Endothelial cell of umbilical vein (primary cell): ENCODE measurements around the gene SERINC1. TPM values are rescaled to one million over a fixed set of nuclear protein-coding genes. Genes with fewer than 3 reads are reported as not detected.
"Not testable (repeated sequence)": the region's sequence is repeated elsewhere in the genome, so short reads cannot be mapped to it uniquely, and the experiment has no call there.

Experiments used
- BruUV-seq: library from RNA; stranded (reverse); fragments of 400-500 nt; replicated peaks from 2 replicates; lab custom pipeline; 2021; lab: Mats Ljungman, UMichigan
- CTCF ChIA-PET: fragments of 300-600, 350-600 bp; sonication (Branson Sonifier 250); formaldehyde crosslinking; loops from one replicate; lab custom pipeline; 2021; ENCODE audit warnings: antibody characterized with exemption, inconsistent platforms; lab: Charles Lee
- POLR2A ChIA-PET: fragments of 300-600, 350-600 bp; sonication (Branson Sonifier 250); formaldehyde crosslinking; loops from one replicate; lab custom pipeline; 2021; ENCODE audit warnings: antibody characterized with exemption, inconsistent platforms; lab: Charles Lee
- DNase-seq: peaks from one replicate; pipeline ENCODE4 v3.0.0-alpha.2; 2011; ENCODE audit warnings: low read depth, low spot score
- FAIRE-seq: peaks from 2 replicates; lab custom pipeline; 2011; peaks lifted over from hg19 to GRCh38; lab: Jason Lieb, UNC
- H2AFZ ChIP-seq: 2 replicates; pipeline ENCODE4 v1.6.0; 2012; ENCODE audit warnings: low read depth, low read length, control low read depth, inconsistent platforms
- H3K27ac ChIP-seq: 2 replicates; pipeline ENCODE4 v1.5.1; 2011; ENCODE audit warnings: low read depth, mild to moderate bottlenecking, control low read depth, low read length, moderate library complexity; ENCODE audit not compliant: insufficient read depth
- H3K27me3 ChIP-seq, 2 experiments: 2 replicates each; pipeline versions ENCODE4 v1.6.0 to v1.6.1; 2011; ENCODE audit warnings: low read length in 2 of 2, mixed read lengths in 1 of 2; ENCODE audit not compliant: control insufficient read depth in 2 of 2, insufficient read depth in 2 of 2
- H3K36me3 ChIP-seq, 2 experiments: 2 replicates in 1 of 2; 3 replicates in 1 of 2; pipeline ENCODE4 v1.5.1; 2011; ENCODE audit warnings: low read length in 2 of 2, mild to moderate bottlenecking in 1 of 2, moderate library complexity in 1 of 2; ENCODE audit not compliant: control insufficient read depth in 2 of 2, insufficient read depth in 2 of 2; ENCODE audit errors: extremely low read depth in 1 of 2
- H3K4me1 ChIP-seq: 3 replicates; pipeline ENCODE4 v1.5.1; 2011; ENCODE audit warnings: mild to moderate bottlenecking, low read length; ENCODE audit not compliant: control insufficient read depth, insufficient read depth; ENCODE audit errors: extremely low read depth
- H3K4me2 ChIP-seq: 2 replicates; pipeline ENCODE4 v1.6.1; 2011; ENCODE audit warnings: low read length, control low read depth, mixed read lengths; ENCODE audit not compliant: insufficient read depth
- H3K4me3 ChIP-seq, 3 experiments: fragments of 200-600 bp in 1 of 3; sonication (generic), shearing (Covaris generic) in 1 of 3; replicated peaks in 1 of 3; 2 replicates each; pipeline ENCODE4 v1.5.1; 2011 to 2016; ENCODE audit warnings: control low read depth in 3 of 3, low read length in 3 of 3, mild to moderate bottlenecking in 2 of 3, inconsistent platforms in 1 of 3, low read depth in 1 of 3, moderate library complexity in 1 of 3; ENCODE audit not compliant: insufficient read depth in 1 of 3
- H3K79me2 ChIP-seq: 2 replicates; pipeline ENCODE4 v1.6.0; 2012; ENCODE audit warnings: low read length, inconsistent platforms; ENCODE audit not compliant: control insufficient read depth, insufficient read depth
- H3K9ac ChIP-seq: replicated peaks from 2 replicates; pipeline ENCODE3; 2011; ENCODE audit warnings: low read length, control low read depth; ENCODE audit not compliant: insufficient read depth; ENCODE audit errors: extremely low read depth
- H3K9me1 ChIP-seq: replicated peaks from 3 replicates; pipeline ENCODE4 v1.6.0; 2011; ENCODE audit warnings: mild to moderate bottlenecking, low read length; ENCODE audit not compliant: control insufficient read depth, insufficient read depth; ENCODE audit errors: extremely low read depth
- H3K9me3 ChIP-seq: replicated peaks from 2 replicates; pipeline ENCODE4 v1.5.1; 2012; ENCODE audit warnings: low read length, inconsistent platforms; ENCODE audit not compliant: control insufficient read depth, insufficient read depth
- H4K20me1 ChIP-seq: replicated peaks from 2 replicates; pipeline ENCODE3; 2011; ENCODE audit warnings: mild to moderate bottlenecking, low read length; ENCODE audit not compliant: control insufficient read depth, insufficient read depth; ENCODE audit errors: extremely low read depth
- CTCF ChIP-seq, 2 donors: IDR thresholded peaks; 1 replicate in 1 of 2; 2 replicates in 1 of 2; pipeline ENCODE4 v1.5.1; 2011; ENCODE audit warnings: low read length in 2 of 2, mild to moderate bottlenecking in 2 of 2, moderate library complexity in 2 of 2, control low read depth in 1 of 2, inconsistent platforms in 1 of 2, low read depth in 1 of 2; ENCODE audit not compliant: insufficient read depth in 1 of 2; ENCODE audit errors: extremely low read depth in 1 of 2
- EZH2 ChIP-seq: IDR thresholded peaks from 2 replicates; pipeline ENCODE4 v1.6.1; 2012; ENCODE audit warnings: borderline replicate concordance, low read depth, mild to moderate bottlenecking, moderate library complexity, low read length, inconsistent platforms; ENCODE audit not compliant: severe bottlenecking
- FOS ChIP-seq: IDR thresholded peaks from 2 replicates; pipeline ENCODE4 v1.6.1; 2011; ENCODE audit warnings: mild to moderate bottlenecking, low read length, moderate library complexity, borderline replicate concordance; ENCODE audit not compliant: insufficient read depth
- GATA2 ChIP-seq: IDR thresholded peaks from 2 replicates; pipeline ENCODE4 v1.7.0; 2011; ENCODE audit warnings: low read depth, mild to moderate bottlenecking, moderate library complexity, mixed read lengths, low read length; ENCODE audit not compliant: insufficient read length, insufficient read depth
- JUN ChIP-seq: IDR thresholded peaks from 2 replicates; pipeline ENCODE4 v1.6.1; 2011; ENCODE audit warnings: borderline replicate concordance, low read depth; ENCODE audit not compliant: insufficient read length, insufficient read depth
- MYC ChIP-seq: IDR thresholded peaks from one replicate; pipeline ENCODE4 v1.6.1; 2011; ENCODE audit warnings: mild to moderate bottlenecking, low read depth, low read length
- dilution Hi-C: fragments of 300-500 bp; cut with MboI; formaldehyde crosslinking; loops from one replicate; pipeline ENCODE4 v1.15.0; 2019; ENCODE audit warnings: low sequenced_read_pairs; ENCODE audit not compliant: extremely low pct_ligation_motif_present
- intact Hi-C: fragments of 100-400 bp; cut with micrococcal nuclease; formaldehyde crosslinking; loops from one replicate; pipeline ENCODE4 v1.10.0; 2022
- polyA plus RNA-seq, 4 experiments: library from polyadenylated mRNA; depleted of rRNA in 3 of 4; stranded (reverse) in 3 of 4; unstranded in 1 of 4; fragments of >200 nt; gene quantifications; 2 replicates each; pipeline versions ENCODE4 v1.2.1 to v1.2.3, GENCODE V29; 2011 to 2012; ENCODE audit warnings: missing spikeins in 1 of 4
- total RNA-seq: library from RNA; stranded (reverse); gene quantifications from 2 replicates; pipeline ENCODE4 v1.2.3, GENCODE V29; 2021
- TF ChIP-seq, protein P1 (sequence below): IDR thresholded peaks from 2 replicates; pipeline ENCODE4 v1.6.1; 2011; ENCODE audit not compliant: insufficient read depth, insufficient read length

The SERINC1 gene
- total and polyA plus RNA-seq, 2 donors (not counting 3 experiments of a cell fraction or from before 2014, with no cell fraction given) = 40.4 to 76.5 TPM

GRCh38 chr6:122461885-122462284 lies 9.7 kb downstream of the SERINC1 start:
- BruUV-seq = no TSS peak

DNA sequence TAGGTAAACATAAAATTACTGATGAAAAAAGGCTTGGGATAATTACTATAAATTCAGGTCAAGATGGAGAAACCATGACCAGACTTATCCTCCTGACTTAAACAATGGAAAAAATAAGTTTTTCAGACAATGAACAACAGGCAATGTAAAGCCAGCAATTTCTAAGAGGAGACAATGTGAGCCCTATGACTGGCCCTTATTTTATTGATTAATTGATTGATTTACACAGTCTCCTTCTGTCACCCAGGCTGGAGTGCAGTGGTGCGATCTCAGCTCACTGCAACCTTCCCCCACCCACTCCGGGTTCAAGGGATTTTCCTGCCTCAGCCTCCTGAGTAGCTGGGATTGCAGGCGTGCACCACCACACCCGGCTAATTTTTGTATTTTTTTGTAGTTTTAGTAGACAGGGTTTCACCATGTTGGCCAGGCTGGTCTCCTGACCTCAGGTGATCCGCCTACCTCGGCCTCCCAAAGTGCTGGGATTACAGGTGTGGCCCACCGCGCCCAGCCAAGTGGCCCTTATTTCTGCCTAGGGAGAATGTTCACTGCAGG lies 11.7 kb downstream of the SERINC1 start:
- H3K4me3 ChIP-seq, dilution Hi-C loops, CTCF ChIA-PET, H3K4me1 ChIP-seq, H3K27ac ChIP-seq, H3K27me3 ChIP-seq, H3K4me2 ChIP-seq, BruUV-seq, intact Hi-C loops, DNase-seq, H3K9me3 ChIP-seq, H3K36me3 ChIP-seq, H2AFZ ChIP-seq, H3K9ac ChIP-seq, FAIRE-seq, H3K9me1 ChIP-seq: not testable (repeated sequence)
- Histone ChIP-seq H4K20me1 (peaks cover 20% of the 10 kb centered on the region), H3K79me2 (peaks cover 69% of the 10 kb centered on the region)
- POLR2A ChIA-PET = interaction anchor here (0.6 kb wide), 1 partner anchor 14 kb away, joined by 6 read pairs; no protein-coding TSS in a partner anchor

More at GRCh38 chr6:122461885-122462284, 9.7 kb downstream of the SERINC1 start:
- Histone ChIP-seq H3K9ac (no peak overlapping the region), H3K27ac (no peak overlapping the region), H3K9me3 (no peaks in the 10 kb centered on the region), H3K36me3 (peaks cover 3 to 6% of the 10 kb centered on the region in 2 experiments), H3K9me1 (no peaks in the 10 kb centered on the region), H3K27me3 (no peaks in the 10 kb centered on the region), H3K79me2 (peaks cover 87% of the 10 kb centered on the region), H4K20me1 (peaks cover 28% of the 10 kb centered on the region), H2AFZ (no peak overlapping the region), H3K4me1 (no peaks in the 10 kb centered on the region), H3K4me2 (no peak overlapping the region), H3K4me3 (no peak overlapping the region)
- TF ChIP-seq MYC (no peak), CTCF (IDR thresholded peaks at IDR 0.05; ENCODE audit: extremely low read depth in 1 of 2, insufficient read depth in 1 of 2, low read depth in 1 of 2, low read length in 2 of 2) (no peak), GATA2 (no peak), EZH2 (no peak), JUN (no peak), FOS (no peak)
- TF ChIP-seq, protein P1, sequence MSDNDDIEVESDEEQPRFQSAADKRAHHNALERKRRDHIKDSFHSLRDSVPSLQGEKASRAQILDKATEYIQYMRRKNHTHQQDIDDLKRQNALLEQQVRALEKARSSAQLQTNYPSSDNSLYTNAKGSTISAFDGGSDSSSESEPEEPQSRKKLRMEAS = no peak
- DNase-seq (no peak), FAIRE-seq (no peak)
- ChIA-PET CTCF (no interaction called here), POLR2A (no interaction called here)
- intact Hi-C loops = no loop called here
- dilution Hi-C loops = no loop called here
